Endometrium (tissue), 2 donors: ENCODE measurements around the gene CCL4.
"Not testable (repeated sequence)": the region's sequence is repeated elsewhere in the genome, so short reads cannot be mapped to it uniquely, and the experiment has no call there.

ENCODE experiments used
- FAIRE-seq: peaks from 2 replicates; lab custom pipeline; 2012; peaks lifted over from hg19 to GRCh38; lab: Jason Lieb, UNC
- donor health status: control.
- donor health status: control.

The CCL4 gene

GRCh38 chr17:36088670-36089338, 14.8 kb upstream of the CCL4 start:
- no peak for FAIRE-seq

- FAIRE-seq: no peak
These were observed 14.2 kb upstream of the CCL4 start for GRCh38 chr17:36089339-36089865.

- FAIRE-seq: no peak
These were observed 13.5 kb upstream of the CCL4 start, which contains the start of gene CCL3 for GRCh38 chr17:36089888-36090836. Gene CCL3 (minus strand): TSS chr17:36090143. CDS start chr17:36090058, 85 bp downstream.

- FAIRE-seq: no peak
These were observed 11.4 kb upstream of the CCL4 start for GRCh38 chr17:36092230-36092629.

- not testable (repeated sequence) for FAIRE-seq
These were observed 10.9 kb upstream of the CCL4 start for GRCh38 chr17:36092715-36093114.

- FAIRE-seq: no peak
These were observed 9.4 kb upstream of the CCL4 start for GRCh38 chr17:36094232-36094631.

GRCh38 chr17:36094746-36095145, 8.9 kb upstream of the CCL4 start:
- FAIRE-seq: no peak

GRCh38 chr17:36095992-36096391, 7.6 kb upstream of the CCL4 start:
- FAIRE-seq: no peak

- FAIRE-seq: not testable (repeated sequence)
These were observed 4.6 kb upstream of the CCL4 start for GRCh38 chr17:36099004-36099403.

GRCh38 chr17:36104246-36104645, 619 bp downstream of the CCL4 start:
- FAIRE-seq: not testable (repeated sequence)

GRCh38 chr17:36104701-36105181, 1.1 kb downstream of the CCL4 start:
- no peak for FAIRE-seq

GRCh38 chr17:36105781-36106492, 2.3 kb downstream of the CCL4 start:
- FAIRE-seq: no peak

- no peak for FAIRE-seq
These were observed 2.8 kb downstream of the CCL4 start for GRCh38 chr17:36106493-36106835.

GRCh38 chr17:36107660-36108059, 4.0 kb downstream of the CCL4 start:
- FAIRE-seq: no peak

- not testable (repeated sequence) for FAIRE-seq
These were observed 4.6 kb downstream of the CCL4 start for GRCh38 chr17:36108265-36108664.

- FAIRE-seq: no peak
These were observed 7.5 kb downstream of the CCL4 start for GRCh38 chr17:36111068-36111490.

GRCh38 chr17:36112572-36112971, 8.9 kb downstream of the CCL4 start:
- FAIRE-seq: no peak

- FAIRE-seq: not testable (repeated sequence)
These were observed 9.5 kb downstream of the CCL4 start for GRCh38 chr17:36113131-36113530.

- FAIRE-seq: not testable (repeated sequence)
These were observed 11.5 kb downstream of the CCL4 start for GRCh38 chr17:36114971-36115648.

- not testable (repeated sequence) for FAIRE-seq
These were observed 12.0 kb downstream of the CCL4 start for GRCh38 chr17:36115649-36115977.

GRCh38 chr17:36117505-36118382, 14.1 kb downstream of the CCL4 start:
- no peak for FAIRE-seq
